Right lobe of liver (tissue), 6 donors: ENCODE data around the gene PRDM16. TPM values are rescaled to one million over a fixed set of nuclear protein-coding genes. Genes with fewer than 3 reads are reported as not detected.

Source experiments
- ATAC-seq, 4 donors: fragments of 200-7000 bp; cut with Tn5 transposase; one replicate each; pipeline ENCODE4 v1.9.1; 2020; ENCODE audit warnings: mild to moderate bottlenecking in 4 of 4, moderate library complexity in 4 of 4
- DNase-seq, 3 donors: peaks; one replicate each; pipeline ENCODE4 v3.0.0-alpha.2; 2020
- H3K27ac ChIP-seq, 3 donors: fragments of 200-600 bp; one replicate each; pipeline ENCODE4 v1.8.0; 2022
- H3K27me3 ChIP-seq, 2 donors: fragments of 200-600 bp; one replicate each; pipeline ENCODE4 v1.8.0; 2022
- H3K36me3 ChIP-seq, 4 donors: fragments of 200-600 bp; sonication (generic) in 1 of 4; one replicate each; pipeline versions ENCODE4 v1.5.1 to v1.8.0; 2017 to 2022; ENCODE audit warnings: control low read depth in 1 of 4
- H3K4me1 ChIP-seq, 4 donors: fragments of 200-600 bp; sonication (generic) in 1 of 4; one replicate each; pipeline versions ENCODE4 v1.5.1 to v1.8.0; 2017 to 2022; ENCODE audit warnings: control low read depth in 1 of 4
- H3K4me3 ChIP-seq, 3 donors: fragments of 200-600 bp; one replicate each; pipeline ENCODE4 v1.8.0; 2022
- H3K9me3 ChIP-seq, 4 donors: fragments of 200-600 bp; sonication (generic) in 1 of 4; one replicate each; pipeline versions ENCODE4 v1.5.1 to v1.8.0; 2017 to 2022; ENCODE audit warnings: control low read depth in 1 of 4
- CTCF ChIP-seq, 4 donors: fragments of 200-600 bp in 3 of 4; fragments of 450-650 bp in 1 of 4; IDR thresholded peaks; one replicate each; pipeline versions ENCODE4 v1.5.1 to v1.8.0; 2016 to 2022; ENCODE audit warnings: antibody characterized with exemption in 4 of 4, mild to moderate bottlenecking in 2 of 4
- POLR2A ChIP-seq: fragments of 450-650 bp; IDR thresholded peaks from one replicate; pipeline ENCODE4 v1.6.1; 2017; ENCODE audit warnings: antibody characterized with exemption, mild to moderate bottlenecking
- WGBS: methylation state at CpG from one replicate; pipeline ENCODE4 v1.1.6; 2018; ENCODE audit warnings: low coverage, low lambda C conversion rate; ENCODE audit not compliant: insufficient coverage; ENCODE audit errors: missing lambda C conversion rate; 5-methylcytosine and 5-hydroxymethylcytosine counted together
- intact Hi-C, 2 donors: fragments of 100-400 bp; cut with DNase I; formaldehyde crosslinking; loops; one replicate each; pipeline versions ENCODE4 v1.11.2 to v1.14.1; 2022
- total RNA-seq, 6 experiments: library from RNA; depleted of rRNA in 2 of 6; stranded (reverse); fragments of >200 nt in 2 of 6; fragmentation: NEBNext Ultra II Directional in 3 of 6; extraction: Animal tissue kit (Norgen Biotek cat#: 25700) in 3 of 6; gene quantifications; one replicate each; pipeline versions ENCODE4 v1.1.0 to v1.2.4, GENCODE V29; 2016 to 2023
- donor health status: DM: no; HTN: yes; CAD: no.
- donor health status: DM: no; HTN: no; CAD: no.
- donor health status: DM: no; HTN: no; CAD: no.
- donor health status: DM: no; HTN: yes; CAD: no.
- donor health status: DM: no; HTN: yes; CAD: no.

Gene PRDM16
- total RNA-seq, 6 experiments from 2014 or later, result 0.06 to 0.75 (median 0.28) TPM

GRCh38 chr1:3093898-3094626 is 25.1 kb downstream of the PRDM16 start:
- Histone ChIP-seq H3K36me3 (no peaks in the 10 kb centered on the region), H3K9me3 (no peaks in the 10 kb centered on the region), H3K27me3 (no peaks in the 10 kb centered on the region), H3K27ac (no peak overlapping the region), H3K4me3 (no peak overlapping the region), H3K4me1 (no peaks in the 10 kb centered on the region)
- no peak for TF ChIP-seq CTCF (IDR thresholded peaks at IDR 0.05)
- TF ChIP-seq POLR2A, result no peak
- ATAC-seq, result no peak
- intact Hi-C loops, result no loop called here
- DNase-seq, result no peak
- WGBS, result 31% methylated on average over 4 of the region's 27 CpGs

GRCh38 chr1:3094863-3095780 is 26.1 kb downstream of the PRDM16 start:
- Histone ChIP-seq H3K36me3 (no peaks in the 10 kb centered on the region), H3K27me3 (no peaks in the 10 kb centered on the region), H3K27ac (no peak overlapping the region), H3K9me3 (no peaks in the 10 kb centered on the region), H3K4me1 (no peaks in the 10 kb centered on the region), H3K4me3 (no peak overlapping the region)
- DNase-seq (no peak), ATAC-seq (peak in 1 of 4 donors; percentile 8)
- TF ChIP-seq CTCF (IDR thresholded peaks at IDR 0.05), result no peak
- TF ChIP-seq POLR2A, result no peak
- 100% methylated on average over 1 of the region's 26 CpGs for WGBS
- intact Hi-C loops, result no loop called here

GRCh38 chr1:3096345-3096744 is 27.3 kb downstream of the PRDM16 start:
- Histone ChIP-seq H3K27me3 (no peaks in the 10 kb centered on the region), H3K9me3 (no peaks in the 10 kb centered on the region), H3K4me1 (no peaks in the 10 kb centered on the region), H3K4me3 (no peak overlapping the region), H3K36me3 (no peaks in the 10 kb centered on the region), H3K27ac (no peak overlapping the region)
- 59% methylated on average over 9 of the region's 13 CpGs for WGBS
- TF ChIP-seq POLR2A, result no peak
- TF ChIP-seq CTCF (IDR thresholded peaks at IDR 0.05), result no peak
- ATAC-seq (no peak), DNase-seq (no peak)
- intact Hi-C loops, result no loop called here

- no peaks in the 10 kb centered on the region for H3K36me3 ChIP-seq
- H3K27ac ChIP-seq, result no peak overlapping the region
- TF ChIP-seq CTCF (IDR thresholded peaks at IDR 0.05) (no peak), POLR2A (no peak)
- intact Hi-C loops, result no loop called here
- ATAC-seq (no peak), DNase-seq (no peak)
- no CpG with 5 or more reads among the region's 12 CpGs for WGBS
- no peaks in the 10 kb centered on the region for H3K9me3 ChIP-seq
- no peaks in the 10 kb centered on the region for H3K27me3 ChIP-seq
- no peak overlapping the region for H3K4me3 ChIP-seq
- no peaks in the 10 kb centered on the region for H3K4me1 ChIP-seq
Observed at GRCh38 chr1:3097231-3097630, 28.2 kb downstream of the PRDM16 start.
